Mucosa of gallbladder (tissue), 1 donor: ENCODE measurements around the gene CNTNAP2. TPM values are rescaled to one million over a fixed set of nuclear protein-coding genes. Genes with fewer than 3 reads are reported as not detected.

Experiments used
- DNase-seq: peaks from one replicate; pipeline ENCODE4 v3.0.0-alpha.2; 2020; ENCODE audit warnings: low spot score
- total RNA-seq: library from RNA; stranded (reverse); gene quantifications from one replicate; pipeline ENCODE4 v1.2.1, GENCODE V29; 2021
- donor health status: DM: no; HTN: no; CAD: no.

Gene CNTNAP2
- total RNA-seq, 1 donor from 2014 or later: 1.6 TPM

DNA sequence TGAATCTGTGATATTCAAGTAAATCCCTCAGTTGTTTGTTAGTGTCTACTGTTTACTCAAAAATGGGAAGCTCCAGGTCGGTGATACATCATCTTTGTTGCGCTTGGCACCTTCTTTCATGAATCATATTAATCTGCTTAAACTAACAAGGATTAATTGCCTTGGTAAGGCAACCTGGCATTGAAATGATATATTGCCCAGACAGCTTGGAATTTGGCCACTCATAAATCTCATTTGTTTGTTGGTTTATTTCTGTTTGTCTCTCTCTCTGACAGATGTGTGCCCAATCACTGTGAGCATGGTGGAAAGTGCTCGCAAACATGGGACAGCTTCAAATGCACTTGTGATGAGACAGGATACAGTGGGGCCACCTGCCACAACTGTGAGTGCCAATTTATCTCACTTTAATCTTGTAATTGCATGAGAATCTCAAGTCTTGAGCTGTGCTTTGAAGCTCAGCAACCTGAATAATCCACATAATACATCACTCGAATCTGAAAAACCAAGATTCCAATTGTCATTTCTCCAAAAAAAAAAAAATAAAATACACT, 1369.1 kb downstream of the CNTNAP2 start:
- no peak for DNase-seq

DNA sequence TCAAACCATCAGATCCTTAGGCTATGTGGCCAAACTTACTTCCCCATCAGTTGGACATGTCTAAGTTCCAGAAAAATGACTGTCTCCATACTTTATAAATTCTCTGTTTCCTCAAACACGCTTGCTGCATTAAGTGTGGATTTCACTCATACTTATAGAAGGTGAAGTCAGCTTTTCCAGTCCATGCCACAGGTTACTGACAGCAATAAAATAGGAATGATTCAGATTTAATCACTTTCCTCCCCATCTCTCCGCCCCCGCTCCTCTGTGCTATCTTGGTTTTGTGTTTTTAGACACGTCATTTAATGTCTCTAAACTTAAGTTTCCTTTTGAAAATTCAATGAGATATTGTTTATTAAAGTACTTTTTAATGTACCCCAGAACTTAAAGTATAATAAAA, 1376.0 kb downstream of the CNTNAP2 start:
- DNase-seq: no peak

DNA sequence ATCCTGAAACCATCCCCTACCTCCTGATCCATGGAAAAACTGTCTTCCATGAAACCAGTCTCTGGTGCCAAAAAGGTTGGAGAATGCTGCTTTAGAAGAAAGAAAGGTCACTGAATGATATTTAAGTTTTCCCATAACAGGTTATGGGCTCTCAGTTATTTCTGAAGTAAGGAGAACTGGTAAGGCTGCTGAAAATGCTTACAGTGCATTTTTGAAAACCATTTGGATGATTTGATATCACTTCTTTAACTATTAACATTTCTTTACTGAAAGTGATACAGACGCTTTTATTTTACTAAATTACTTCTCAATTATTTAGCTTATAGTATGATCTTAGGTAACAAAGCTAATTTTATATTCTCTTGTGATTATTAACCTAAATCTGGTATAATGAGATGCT, 1379.6 kb downstream of the CNTNAP2 start:
- DNase-seq: no peak

DNA sequence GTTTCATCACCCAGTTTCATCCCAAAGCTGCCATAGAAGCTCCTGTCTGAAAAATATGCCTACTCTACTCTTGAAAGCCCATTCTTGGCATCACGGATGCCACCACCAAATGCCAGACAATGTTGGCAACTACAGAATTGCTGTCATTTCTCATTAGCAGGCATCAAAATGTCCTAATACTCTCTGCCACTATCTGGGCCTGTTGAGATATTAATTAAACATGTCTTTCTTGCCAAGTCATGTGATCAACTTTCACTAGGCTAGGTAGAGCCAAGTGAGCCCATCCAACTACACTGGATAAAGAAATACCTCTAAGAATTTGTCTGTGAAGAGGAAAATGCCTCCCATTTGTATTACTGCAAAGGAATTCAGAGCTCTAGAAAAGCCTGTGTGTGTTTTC, 1380.6 kb downstream of the CNTNAP2 start:
- no peak for DNase-seq

DNA sequence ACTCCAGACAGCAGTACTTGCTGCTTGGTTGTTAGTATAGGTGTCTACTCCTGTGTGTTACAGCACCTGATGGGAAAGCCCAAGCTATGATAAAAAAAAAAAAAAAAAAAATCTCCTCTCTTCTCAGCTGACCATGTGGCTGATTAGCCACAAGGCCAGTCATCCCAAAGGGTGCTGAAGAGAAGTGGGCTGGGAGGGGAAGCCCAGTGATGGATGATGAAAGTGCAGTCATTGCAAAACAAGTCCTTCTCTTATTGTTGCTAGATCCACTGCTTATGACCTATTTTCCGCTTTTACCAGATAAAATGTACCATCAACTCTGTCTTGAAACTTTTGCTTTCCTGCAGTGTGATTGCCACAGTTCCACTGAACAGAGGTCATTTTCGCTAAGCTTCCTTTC, 1381.5 kb downstream of the CNTNAP2 start:
- no peak for DNase-seq

DNA sequence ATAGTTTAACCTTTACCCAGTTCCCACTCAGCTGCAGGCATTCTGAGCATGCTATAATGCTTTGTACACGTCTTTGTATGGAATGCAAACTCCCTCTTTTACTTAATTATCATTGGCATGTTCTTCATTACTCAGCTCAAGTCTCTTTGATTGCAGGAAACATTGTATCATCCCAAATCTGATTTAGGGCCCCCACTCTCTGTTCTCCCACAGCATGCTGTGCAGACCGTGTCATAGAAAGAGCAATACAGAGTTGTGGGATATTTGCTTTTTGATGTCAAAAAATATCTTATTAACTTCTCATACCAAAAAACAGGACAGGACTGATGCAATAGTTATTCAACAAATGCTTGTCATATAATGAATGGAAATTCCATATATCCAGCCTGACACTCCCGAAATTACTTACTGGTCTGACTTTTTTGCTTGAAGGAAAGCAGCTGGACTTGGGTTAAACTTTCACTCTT, 1392.5 kb downstream of the CNTNAP2 start:
- DNase-seq: no peak

DNA sequence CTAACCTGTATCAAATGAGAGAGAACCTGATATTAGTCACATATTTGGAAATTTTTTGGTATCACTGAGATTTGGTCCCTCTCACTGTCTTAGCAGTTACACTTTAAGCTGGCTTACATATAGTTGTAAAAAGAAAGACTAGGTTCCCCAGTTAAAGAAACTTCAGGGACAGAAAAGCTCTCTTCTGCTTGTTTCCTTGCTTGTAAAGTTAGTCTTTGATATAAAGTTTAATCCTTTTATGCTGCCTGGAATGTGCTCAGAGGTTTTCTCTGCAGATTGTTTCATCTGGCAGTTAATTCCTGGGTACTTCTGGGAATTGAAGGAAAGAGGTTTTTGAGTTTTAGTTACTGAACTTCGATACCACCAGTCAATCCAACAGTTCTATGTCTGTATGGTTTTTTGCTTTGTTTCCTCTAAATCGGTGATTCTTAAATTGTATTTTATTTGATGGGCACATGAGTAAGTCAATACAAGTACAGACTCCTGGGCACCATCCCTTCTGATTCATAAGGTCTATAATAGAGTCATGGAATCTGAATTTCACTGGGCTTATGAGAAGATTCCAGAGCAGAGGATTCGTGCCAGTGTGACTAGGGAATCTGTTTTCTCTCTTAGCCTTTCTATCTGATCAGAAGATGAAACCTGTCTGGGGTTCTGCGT, 1393.1 kb downstream of the CNTNAP2 start:
- DNase-seq: no peak

DNA sequence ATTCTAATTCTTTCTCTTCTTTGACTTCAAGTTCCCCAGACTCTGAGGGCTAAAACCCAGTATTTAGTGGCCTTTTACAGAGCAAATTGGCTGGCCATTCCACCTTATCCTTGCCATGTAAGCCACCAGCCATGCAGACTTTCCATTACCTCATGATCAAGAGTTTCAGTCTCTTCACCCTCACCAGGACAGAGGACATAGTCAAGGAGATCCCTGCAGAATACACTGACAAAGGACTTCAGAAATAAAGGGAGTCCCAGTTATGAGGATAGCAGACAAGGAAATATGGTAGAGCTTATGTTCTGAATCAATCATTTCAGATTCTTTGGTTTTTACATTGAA, 1393.6 kb downstream of the CNTNAP2 start:
- no peak for DNase-seq

DNA sequence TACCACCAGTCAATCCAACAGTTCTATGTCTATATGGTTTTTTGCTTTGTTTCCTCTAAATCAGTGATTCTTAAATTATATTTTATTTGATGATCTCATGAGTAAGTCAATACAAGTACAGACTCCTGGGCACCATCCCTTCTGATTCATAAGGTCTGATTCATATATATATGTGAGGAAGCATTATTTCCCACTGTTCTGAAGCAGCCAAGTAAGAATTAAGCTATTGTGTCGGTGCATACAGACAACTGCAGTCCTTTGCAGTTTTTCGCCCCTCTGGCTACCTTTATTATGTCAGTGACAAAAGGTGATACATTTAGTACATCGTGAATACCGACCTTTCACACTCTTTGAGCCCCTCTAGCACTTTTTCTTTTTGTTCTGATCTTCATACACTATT, 1394.3 kb downstream of the CNTNAP2 start:
- no peak for DNase-seq

DNA sequence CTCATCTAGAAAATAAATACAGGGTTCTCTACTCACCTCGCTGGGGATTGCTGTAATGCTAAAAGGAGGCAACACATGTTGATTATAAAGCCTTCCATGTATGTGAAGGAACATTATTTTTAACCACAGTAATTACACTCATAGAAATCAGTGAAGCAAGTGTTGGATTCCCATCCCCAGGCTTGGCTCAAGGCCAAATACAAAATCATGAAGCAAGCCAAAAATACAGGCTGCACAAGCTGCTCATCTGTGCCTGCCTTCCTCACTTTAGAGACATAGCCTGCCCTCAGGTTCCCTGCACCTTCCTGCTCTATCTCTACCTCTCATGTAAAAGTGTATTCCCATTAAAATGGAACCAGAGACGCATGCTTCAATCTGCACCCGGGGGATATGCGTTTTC, 1396.8 kb downstream of the CNTNAP2 start:
- no peak for DNase-seq

DNA sequence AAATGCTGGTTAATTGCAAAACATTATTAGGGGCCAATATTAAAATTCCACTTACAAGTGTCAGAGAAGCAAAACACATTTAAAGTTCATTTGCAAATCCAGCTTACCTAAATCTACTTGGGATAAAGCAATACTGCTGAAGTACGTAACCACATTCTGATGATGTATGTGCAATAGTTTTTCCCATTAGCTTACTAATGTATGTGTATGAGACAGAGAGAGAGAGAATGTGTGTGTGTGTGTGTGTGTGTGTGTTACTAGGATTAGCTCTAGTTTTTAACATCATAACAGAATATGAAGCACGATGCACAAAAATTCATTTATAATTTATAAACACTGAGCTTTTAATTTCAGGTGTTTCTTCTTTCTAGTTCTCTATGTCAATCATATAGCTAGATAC, 1399.8 kb downstream of the CNTNAP2 start:
- DNase-seq: no peak

DNA sequence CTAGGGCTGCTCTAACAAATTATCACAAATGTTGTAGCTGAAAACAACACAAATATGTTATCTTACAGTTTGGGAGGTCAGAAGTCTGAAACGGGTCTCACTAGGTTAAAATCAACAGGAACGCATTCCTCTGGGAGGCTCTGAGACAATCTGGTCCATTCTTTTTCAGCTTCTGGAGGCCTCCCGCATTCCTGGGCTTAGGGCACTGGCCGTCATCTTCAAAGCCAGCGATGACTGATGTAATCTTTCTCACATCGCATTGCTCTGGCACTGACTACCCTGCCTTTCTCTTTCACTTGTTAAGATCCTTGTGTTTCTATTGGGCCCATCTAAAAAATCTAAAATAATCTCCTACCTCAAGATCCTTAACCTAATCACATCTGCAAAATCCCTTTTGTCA, 1402.5 kb downstream of the CNTNAP2 start:
- no peak for DNase-seq

DNA sequence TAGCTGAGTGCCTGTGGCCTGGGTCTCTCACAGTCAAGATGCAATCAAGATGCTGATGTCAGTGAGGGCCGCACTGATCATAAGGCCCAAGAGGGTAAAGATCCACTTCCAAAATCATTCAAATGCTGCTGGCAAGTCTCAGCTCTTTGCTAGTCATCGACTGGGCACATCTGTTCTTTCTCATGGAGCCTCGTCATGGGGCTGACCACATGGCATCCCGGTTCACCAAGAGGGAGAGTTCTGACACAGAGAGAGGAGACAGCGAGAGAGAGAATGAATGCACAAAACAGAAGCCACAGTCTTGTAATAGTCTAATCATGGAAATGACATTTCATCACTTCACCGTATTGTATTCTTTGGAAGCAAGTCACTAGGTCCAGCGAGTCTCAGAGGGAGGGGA, 1406.5 kb downstream of the CNTNAP2 start:
- no peak for DNase-seq

DNA sequence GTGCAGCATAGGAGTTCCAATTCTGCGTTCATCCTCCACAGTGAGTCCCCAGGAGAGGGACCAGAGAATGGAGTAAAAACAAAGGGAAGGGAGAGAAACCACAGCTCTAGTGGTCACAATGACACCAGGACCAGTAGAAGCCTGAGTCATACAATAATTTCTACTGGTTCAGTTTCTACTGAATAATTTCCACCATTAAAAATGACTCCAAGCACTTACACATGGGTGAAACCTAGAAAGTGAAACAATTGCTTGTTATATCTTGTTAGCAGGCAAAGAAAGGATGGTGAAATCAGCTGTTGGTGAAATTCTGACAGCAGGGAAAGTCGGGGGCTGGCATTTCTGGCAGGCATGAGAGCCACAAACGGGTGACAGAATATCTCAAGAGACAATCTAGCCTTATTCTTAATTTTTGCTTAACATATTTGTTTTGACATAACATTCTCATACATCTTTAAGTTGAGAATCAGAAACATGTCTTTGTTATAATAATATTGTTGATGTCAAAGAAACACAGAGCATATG, 1408.2 kb downstream of the CNTNAP2 start:
- DNase-seq: no peak

DNA sequence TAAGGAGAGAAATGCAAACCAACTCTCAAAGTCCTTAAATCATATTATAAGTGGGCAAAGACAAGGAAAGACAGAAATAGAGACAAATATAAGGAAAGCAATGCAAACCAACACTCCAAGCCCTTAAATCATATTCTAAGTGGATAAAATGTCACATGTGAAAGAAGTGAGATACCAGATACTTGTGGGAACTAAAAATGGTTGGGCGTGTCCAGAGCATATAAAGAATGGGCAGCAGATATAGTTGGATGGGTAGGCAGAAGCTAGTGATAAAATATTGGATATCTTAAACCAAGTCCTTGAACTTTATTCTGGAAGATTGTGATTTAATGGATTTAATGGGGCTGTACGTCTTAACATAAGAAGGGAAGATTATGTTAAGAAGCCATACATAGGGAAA, 1408.7 kb downstream of the CNTNAP2 start:
- DNase-seq: no peak

DNA sequence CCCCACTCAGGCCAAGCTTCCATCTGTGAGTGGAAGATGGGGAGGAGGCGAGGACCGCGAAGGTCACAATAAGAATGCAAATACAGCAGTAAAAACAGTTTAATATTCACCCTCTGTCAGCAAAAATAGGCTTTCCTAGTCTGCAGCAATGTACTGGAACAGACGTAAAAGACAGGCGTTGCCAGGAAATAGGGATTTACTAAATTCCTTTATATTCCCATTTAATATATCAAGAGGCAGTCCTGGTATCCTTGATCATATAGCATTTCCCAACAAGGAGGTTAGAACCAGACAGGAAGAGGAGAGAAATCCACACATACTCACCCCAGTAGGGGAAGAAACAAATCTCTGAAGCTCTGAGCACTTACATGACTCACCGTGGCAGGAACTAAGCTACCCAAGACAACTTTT, 1419.1 kb downstream of the CNTNAP2 start:
- no peak for DNase-seq

DNA sequence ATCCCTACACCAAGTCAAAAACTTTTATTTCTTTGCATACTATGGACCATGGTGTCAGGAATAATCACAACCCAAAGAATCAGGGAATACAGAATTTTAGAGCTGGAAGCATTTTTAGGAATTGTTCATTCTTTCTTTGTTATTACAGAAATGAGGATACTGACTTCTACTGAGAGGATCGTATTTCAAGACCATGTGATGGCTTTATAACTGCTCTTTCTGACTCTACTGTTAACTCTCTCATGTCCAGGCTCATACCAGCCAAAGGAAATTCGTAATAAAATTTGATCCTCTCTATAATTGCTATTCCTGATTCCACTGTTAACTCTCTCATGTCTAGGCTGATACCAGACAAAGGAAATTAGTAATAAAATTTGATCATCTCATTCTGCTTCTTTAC, 1423.1 kb downstream of the CNTNAP2 start:
- no peak for DNase-seq

DNA sequence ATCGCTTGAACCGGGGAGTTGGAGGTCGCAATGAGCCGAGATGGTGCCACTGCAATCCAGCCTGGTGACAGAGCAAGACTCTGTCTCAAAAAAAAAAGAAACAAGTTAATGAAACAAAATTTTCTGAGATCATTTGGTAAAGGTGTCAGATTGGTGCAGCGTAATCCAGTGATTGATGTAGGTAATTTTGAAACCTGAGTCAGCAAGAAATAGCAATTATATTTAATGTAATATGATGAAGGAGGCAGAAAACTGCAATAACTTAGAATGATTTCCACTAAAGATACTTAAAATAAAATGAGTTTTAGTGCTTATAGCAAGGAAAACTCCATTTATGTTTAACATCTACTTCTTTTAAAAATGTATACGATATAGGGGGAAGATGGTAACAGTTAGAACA, 1424.1 kb downstream of the CNTNAP2 start:
- no peak for DNase-seq

DNA sequence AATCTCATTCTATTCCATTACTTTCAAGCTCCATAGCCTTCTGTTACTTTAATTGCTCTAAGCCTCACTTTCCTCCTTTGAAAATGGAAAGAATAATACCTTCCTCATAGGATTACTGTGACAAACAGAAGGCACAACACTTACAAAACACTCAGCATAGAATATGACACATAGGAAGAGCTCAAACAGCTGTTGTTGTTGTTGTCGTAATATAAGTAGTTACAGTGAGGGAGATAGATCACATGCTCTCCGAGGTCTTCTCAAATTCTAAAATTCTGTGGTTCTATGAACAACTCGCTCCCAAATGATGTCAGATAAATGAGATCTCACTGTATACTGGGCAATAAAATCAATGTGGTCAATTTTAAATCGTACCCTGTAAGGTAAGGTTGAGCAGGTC, 1424.7 kb downstream of the CNTNAP2 start:
- DNase-seq: no peak

DNA sequence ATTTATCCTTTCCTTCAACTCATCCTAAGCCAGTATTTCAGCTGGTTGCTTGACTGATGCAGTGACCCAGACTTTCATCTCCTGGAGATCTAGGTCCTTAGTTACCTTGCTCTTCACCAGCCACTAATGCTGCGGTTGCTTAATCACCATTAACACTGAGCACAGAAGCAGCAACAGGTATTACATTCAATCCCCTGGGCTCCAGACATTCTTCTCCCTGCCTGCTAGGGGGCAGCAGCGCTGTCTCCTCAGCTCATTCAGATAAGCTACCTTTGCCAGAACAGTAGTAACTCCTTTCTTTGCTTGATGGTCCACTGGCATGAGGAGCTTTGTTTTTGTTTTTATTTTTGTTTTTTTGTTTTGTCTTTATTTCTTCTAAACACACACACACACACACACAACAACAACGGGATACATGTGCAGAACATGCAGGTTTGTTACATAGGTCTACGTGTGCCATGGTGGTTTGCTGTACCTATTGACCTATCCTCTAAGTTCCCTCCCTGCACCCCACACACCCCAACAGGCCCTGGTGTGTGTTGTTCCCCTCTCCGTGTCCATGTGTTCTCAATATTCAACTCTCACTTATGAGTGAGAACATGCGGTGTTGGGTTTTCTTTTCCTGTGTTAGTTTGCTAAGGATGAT, 1430.8 kb downstream of the CNTNAP2 start:
- peak; percentile 17 for DNase-seq

DNA sequence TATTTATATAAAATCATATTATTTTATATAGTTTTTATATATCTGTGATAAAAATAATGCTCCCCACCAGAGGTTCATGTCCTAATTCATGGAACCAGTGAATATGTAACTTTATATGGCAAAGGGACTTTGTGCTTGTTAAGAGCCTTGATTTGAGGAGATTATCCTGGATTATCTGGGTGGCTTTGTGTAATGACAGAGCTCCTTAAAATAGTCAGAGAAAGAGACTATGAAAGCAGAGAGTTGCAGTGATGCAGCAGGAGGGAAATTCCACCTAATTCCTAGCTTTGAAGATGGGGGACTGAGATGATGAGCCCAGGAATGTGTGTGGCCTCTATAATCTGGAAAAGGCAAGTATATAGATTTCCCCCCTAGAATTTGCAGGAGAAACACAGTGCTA, 1439.7 kb downstream of the CNTNAP2 start:
- no peak for DNase-seq

DNA sequence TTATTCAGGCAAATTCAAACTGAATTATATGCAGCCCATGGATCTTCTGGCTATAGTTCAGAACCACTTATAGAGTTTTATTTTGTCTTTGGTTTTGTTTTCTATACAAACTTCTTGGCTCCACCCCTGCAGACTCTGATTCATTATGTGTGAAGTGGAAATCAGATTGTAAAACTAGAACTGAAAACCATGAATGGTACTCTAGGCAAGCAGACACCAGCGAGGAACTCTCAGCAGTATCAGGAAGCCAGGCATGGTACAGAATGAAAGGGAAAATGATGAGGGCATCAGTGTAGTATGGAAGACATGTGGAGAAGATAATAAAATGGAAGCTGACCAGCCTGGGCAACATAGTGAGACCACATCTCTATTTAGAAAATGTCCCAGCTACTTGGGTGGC, 1447.1 kb downstream of the CNTNAP2 start:
- no peak for DNase-seq

DNA sequence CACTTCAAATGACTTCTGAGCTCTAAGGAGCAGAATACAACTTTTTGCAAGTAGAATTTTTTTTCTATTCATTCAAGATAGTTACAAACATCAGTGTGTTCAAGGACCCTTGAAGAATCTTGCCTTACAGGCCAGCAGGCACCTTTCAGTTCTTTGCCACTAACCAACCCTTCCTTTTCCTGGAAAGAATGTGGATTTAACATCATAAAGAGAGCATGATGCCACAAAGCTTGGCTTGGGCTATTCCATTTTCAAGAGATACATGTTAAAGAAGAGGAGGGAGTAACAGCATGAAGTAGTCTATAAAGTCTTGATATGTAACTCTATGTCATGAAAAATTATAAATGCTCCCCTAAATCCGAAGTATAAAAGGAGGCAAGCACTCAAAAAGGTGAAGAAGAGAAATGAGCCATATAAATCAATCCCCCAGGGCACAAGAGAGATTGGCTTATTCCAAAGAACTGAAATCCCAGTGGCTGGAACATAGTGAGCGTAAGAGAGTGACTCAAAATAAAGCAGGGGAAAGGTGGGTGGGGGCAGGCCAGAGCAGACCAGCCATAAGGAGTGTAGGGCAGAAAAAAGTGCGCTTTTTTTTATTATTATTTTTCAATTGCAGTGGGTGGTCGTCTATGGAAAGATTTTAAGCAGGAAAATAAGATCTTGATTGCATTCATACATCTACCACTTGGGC, 1448.3 kb downstream of the CNTNAP2 start:
- no peak for DNase-seq
